ENCODE data around the gene GLIS2.

Gene GLIS2

GRCh38 chr16:4358831-4359561 lies 43.1 kb downstream of the GLIS2 start:
- no peak overlapping the region for H2AFZ ChIP-seq
- no peak overlapping the region for H3K9ac ChIP-seq

DNA sequence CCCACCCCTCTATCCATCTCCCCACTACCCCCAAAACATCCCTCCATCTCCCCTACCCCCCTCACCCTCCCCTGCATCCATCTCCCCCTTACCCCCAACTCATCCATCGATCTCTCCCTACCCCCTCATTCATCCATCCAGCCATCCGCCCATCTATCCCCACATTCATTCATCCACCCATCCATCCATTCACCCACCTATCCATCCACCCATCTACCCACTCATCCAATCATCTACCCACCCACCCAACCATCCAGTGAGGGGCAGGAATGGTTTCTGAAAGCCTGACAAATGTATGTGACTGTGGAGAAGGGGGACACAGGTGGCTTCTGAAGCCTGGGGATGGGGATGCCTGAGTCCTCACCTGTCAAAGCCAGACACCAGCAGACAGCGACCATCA lies 44.0 kb downstream of the GLIS2 start:
- Histone ChIP-seq H3K9me3 (ENCODE audit: control insufficient read depth, low read length) (no peaks in the 10 kb centered on the region), H3K79me2 (no peaks in the 10 kb centered on the region), H3K9ac (no peak overlapping the region), H3K4me1 (no peaks in the 10 kb centered on the region), H3K4me3 (ENCODE audit: low read depth, low read length) (no peak overlapping the region), H3K4me2 (ENCODE audit: low read length) (no peak overlapping the region), H3K36me3 (ENCODE audit: control insufficient read depth, insufficient read depth, low read length) (no peaks in the 10 kb centered on the region), H3K27ac (no peak overlapping the region), H2AFZ (no peak overlapping the region), H3K27me3 (ENCODE audit: control insufficient read depth, insufficient read depth, low read length) (no peaks in the 10 kb centered on the region)
- TF ChIP-seq, protein P1, sequence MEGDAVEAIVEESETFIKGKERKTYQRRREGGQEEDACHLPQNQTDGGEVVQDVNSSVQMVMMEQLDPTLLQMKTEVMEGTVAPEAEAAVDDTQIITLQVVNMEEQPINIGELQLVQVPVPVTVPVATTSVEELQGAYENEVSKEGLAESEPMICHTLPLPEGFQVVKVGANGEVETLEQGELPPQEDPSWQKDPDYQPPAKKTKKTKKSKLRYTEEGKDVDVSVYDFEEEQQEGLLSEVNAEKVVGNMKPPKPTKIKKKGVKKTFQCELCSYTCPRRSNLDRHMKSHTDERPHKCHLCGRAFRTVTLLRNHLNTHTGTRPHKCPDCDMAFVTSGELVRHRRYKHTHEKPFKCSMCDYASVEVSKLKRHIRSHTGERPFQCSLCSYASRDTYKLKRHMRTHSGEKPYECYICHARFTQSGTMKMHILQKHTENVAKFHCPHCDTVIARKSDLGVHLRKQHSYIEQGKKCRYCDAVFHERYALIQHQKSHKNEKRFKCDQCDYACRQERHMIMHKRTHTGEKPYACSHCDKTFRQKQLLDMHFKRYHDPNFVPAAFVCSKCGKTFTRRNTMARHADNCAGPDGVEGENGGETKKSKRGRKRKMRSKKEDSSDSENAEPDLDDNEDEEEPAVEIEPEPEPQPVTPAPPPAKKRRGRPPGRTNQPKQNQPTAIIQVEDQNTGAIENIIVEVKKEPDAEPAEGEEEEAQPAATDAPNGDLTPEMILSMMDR (IDR thresholded peaks at IDR 0.05): no peak

More at GRCh38 chr16:4358831-4359561, 43.1 kb downstream of the GLIS2 start:
- Histone ChIP-seq H3K9me3 (ENCODE audit: control insufficient read depth, low read length) (no peaks in the 10 kb centered on the region), H3K79me2 (no peaks in the 10 kb centered on the region), H3K4me3 (ENCODE audit: low read depth, low read length) (no peak overlapping the region), H3K4me2 (ENCODE audit: low read length) (no peak overlapping the region), H3K4me1 (no peaks in the 10 kb centered on the region), H3K36me3 (ENCODE audit: control insufficient read depth, insufficient read depth, low read length) (no peaks in the 10 kb centered on the region), H3K27me3 (ENCODE audit: control insufficient read depth, insufficient read depth, low read length) (no peaks in the 10 kb centered on the region), H3K27ac (no peak overlapping the region)
- TF ChIP-seq, protein P1 (IDR thresholded peaks at IDR 0.05): peak; percentile 98

DNA sequence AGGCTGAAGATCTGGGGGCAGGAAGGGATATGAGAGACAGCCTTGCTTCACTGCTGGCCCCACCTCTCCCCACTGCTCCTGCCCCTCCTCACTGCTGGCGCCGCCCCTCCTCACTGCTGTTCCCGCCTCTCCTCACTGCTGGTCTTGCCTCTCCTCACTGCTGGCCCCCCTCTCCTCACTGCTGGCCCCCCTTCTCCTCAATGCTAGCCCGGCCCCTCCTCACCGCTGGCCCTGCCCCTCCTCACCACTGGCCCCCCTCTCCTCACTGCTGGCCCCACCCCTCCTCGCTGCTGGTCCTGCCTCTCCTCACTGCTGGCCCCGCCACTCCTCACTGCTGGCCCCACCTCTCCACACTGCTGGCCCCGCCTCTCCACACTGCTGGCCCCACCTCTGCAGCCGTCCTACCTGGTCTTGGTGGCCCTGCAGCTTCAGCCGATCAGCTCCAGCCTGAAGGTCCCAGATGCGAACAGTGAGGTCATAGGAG lies 44.7 kb downstream of the GLIS2 start:
- Histone ChIP-seq H3K36me3 (ENCODE audit: control insufficient read depth, insufficient read depth, low read length) (no peaks in the 10 kb centered on the region), H3K4me2 (ENCODE audit: low read length) (no peak overlapping the region)

DNA sequence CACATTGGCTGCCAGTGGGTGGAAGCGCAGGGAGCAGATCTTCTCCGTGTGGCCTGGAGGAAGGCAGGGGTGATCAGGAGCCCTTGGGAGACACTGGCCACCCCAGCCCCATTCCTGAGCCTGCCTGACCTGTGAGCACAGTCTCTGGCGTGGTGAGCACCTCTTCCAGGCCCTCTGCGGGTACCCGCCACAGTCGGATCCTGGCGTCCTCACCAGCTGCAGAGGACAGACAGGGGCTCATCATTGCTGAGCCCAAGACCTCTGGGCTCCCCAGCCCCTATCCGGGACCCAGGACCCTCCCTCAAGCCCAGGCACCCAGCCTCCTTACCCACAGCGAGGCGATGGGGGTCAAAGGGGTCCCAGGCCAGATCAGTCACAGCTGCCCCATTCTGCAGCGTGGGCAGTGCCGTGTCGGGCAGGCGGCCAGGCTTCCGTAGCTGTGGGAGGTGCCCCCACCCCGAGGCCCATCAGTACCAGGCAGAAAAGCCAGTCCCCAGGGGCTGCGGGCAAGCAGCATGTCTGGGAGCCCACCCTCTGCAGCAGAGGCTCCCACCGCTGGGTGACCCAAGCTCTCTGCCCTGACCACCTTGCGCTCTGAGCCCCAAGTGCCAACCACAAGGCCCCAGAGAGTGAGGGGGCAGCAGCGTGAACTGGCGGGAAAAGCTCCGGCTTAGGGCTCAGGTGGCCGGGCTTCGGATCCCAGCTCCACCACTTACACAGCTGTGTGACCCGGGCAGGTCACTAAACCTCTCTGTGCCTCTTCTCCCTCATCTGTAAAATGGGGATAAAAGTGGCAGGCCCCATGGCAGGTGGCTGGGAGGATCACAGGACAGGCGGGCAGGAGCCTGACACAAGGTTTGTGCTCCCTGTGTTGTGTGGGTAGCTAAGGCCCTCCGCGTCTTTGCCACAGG lies 45.4 kb downstream of the GLIS2 start:
- Histone ChIP-seq H3K9ac (no peak overlapping the region), H3K27me3 (ENCODE audit: control insufficient read depth, insufficient read depth, low read length) (no peaks in the 10 kb centered on the region), H2AFZ (no peak overlapping the region), H3K36me3 (ENCODE audit: control insufficient read depth, insufficient read depth, low read length) (no peaks in the 10 kb centered on the region), H3K4me2 (ENCODE audit: low read length) (no peak overlapping the region), H3K79me2 (no peaks in the 10 kb centered on the region), H3K4me1 (no peaks in the 10 kb centered on the region), H3K9me3 (ENCODE audit: control insufficient read depth, low read length) (no peaks in the 10 kb centered on the region), H3K4me3 (ENCODE audit: low read depth, low read length) (no peak overlapping the region), H3K27ac (no peak overlapping the region)
- TF ChIP-seq, protein P1 (IDR thresholded peaks at IDR 0.05): no peak

More for the DNA sequence above, 44.7 kb downstream of the GLIS2 start:
- Histone ChIP-seq H3K27me3 (ENCODE audit: control insufficient read depth, insufficient read depth, low read length) (no peaks in the 10 kb centered on the region), H2AFZ (no peak overlapping the region), H3K27ac (no peak overlapping the region), H3K4me1 (no peaks in the 10 kb centered on the region), H3K79me2 (no peaks in the 10 kb centered on the region), H3K9ac (no peak overlapping the region), H3K9me3 (ENCODE audit: control insufficient read depth, low read length) (no peaks in the 10 kb centered on the region), H3K4me3 (ENCODE audit: low read depth, low read length) (no peak overlapping the region)
- TF ChIP-seq, protein P1 (IDR thresholded peaks at IDR 0.05): no peak
